HEK293 (cell line): ENCODE data around the gene HOXB7.

Experiments
- BCL11A ChIP-seq: fragments of 450-650 bp; formaldehyde crosslinking; IDR thresholded peaks from 2 replicates; pipeline ENCODE4 v1.5.1; 2016; ENCODE audit warnings: low read depth, missing biosample characterization, missing genetic modification characterization
- FEZF1 ChIP-seq: fragments of 450-650 bp; formaldehyde crosslinking; IDR thresholded peaks from 2 replicates; pipeline ENCODE4 v1.5.1; 2016; ENCODE audit warnings: missing biosample characterization, missing genetic modification characterization
- GLIS1 ChIP-seq: fragments of 450-650 bp; formaldehyde crosslinking; IDR thresholded peaks from 2 replicates; pipeline ENCODE4 v1.5.1; 2016; ENCODE audit warnings: missing biosample characterization, missing genetic modification characterization
- GLIS2 ChIP-seq: fragments of 450-650 bp; formaldehyde crosslinking; IDR thresholded peaks from 2 replicates; pipeline ENCODE4 v1.5.1; 2016; ENCODE audit warnings: missing biosample characterization, missing genetic modification characterization
- HOXD13 ChIP-seq: sonication (generic); formaldehyde crosslinking; IDR thresholded peaks from 2 replicates; pipeline ENCODE4 v1.8.0; 2022; ENCODE audit warnings: missing genetic modification reagents, borderline replicate concordance
- KLF9 ChIP-seq: fragments of 450-650 bp; formaldehyde crosslinking; IDR thresholded peaks from 2 replicates; pipeline ENCODE4 v1.5.1; 2016; ENCODE audit warnings: missing biosample characterization, missing genetic modification characterization, low read depth
- SALL2 ChIP-seq: fragments of 450-650 bp; formaldehyde crosslinking; IDR thresholded peaks from 2 replicates; pipeline ENCODE4 v1.5.0; 2017; ENCODE audit warnings: missing biosample characterization, mild to moderate bottlenecking, missing genetic modification characterization, borderline replicate concordance
- SP3 ChIP-seq: fragments of 450-650 bp; formaldehyde crosslinking; IDR thresholded peaks from 2 replicates; pipeline ENCODE4 v1.5.1; 2016; ENCODE audit warnings: missing biosample characterization, missing genetic modification characterization
- ZBTB1 ChIP-seq: fragments of 450-650 bp; formaldehyde crosslinking; IDR thresholded peaks from 2 replicates; pipeline ENCODE4 v1.5.1; 2016; ENCODE audit warnings: missing biosample characterization, missing genetic modification characterization
- ZNF133 ChIP-seq: fragments of 450-650 bp; formaldehyde crosslinking; IDR thresholded peaks from 2 replicates; pipeline ENCODE4 v1.5.1; 2016; ENCODE audit warnings: missing biosample characterization, missing genetic modification characterization
- ZNF155 ChIP-seq: fragments of 450-650 bp; formaldehyde crosslinking; IDR thresholded peaks from 2 replicates; pipeline ENCODE4 v1.5.1; 2016; ENCODE audit warnings: missing biosample characterization, missing genetic modification characterization
- ZNF174 ChIP-seq: fragments of 450-650 bp; formaldehyde crosslinking; IDR thresholded peaks from 2 replicates; pipeline ENCODE4 v1.5.0; 2017; ENCODE audit warnings: missing biosample characterization, mild to moderate bottlenecking, missing genetic modification characterization
- ZNF175 ChIP-seq: fragments of 450-650 bp; formaldehyde crosslinking; IDR thresholded peaks from 2 replicates; pipeline ENCODE4 v1.5.1; 2016; ENCODE audit warnings: missing biosample characterization, missing genetic modification characterization
- ZNF214 ChIP-seq: fragments of 450-650 bp; formaldehyde crosslinking; IDR thresholded peaks from 2 replicates; pipeline ENCODE4 v1.5.1; 2017; ENCODE audit warnings: missing biosample characterization, mild to moderate bottlenecking, missing genetic modification characterization, borderline replicate concordance
- ZNF23 ChIP-seq: fragments of 450-650 bp; formaldehyde crosslinking; IDR thresholded peaks from 2 replicates; pipeline ENCODE4 v1.5.1; 2016; ENCODE audit warnings: missing biosample characterization, missing genetic modification characterization, borderline replicate concordance
- ZNF248 ChIP-seq: fragments of 450-650 bp; formaldehyde crosslinking; IDR thresholded peaks from 2 replicates; pipeline ENCODE4 v1.5.1; 2017; ENCODE audit warnings: missing biosample characterization, missing genetic modification characterization
- ZNF292 ChIP-seq: fragments of 450-650 bp; formaldehyde crosslinking; IDR thresholded peaks from 2 replicates; pipeline ENCODE4 v1.5.1; 2016; ENCODE audit warnings: low read depth, missing biosample characterization, missing genetic modification characterization, borderline replicate concordance
- ZNF335 ChIP-seq: fragments of 450-650 bp; formaldehyde crosslinking; conservative IDR thresholded peaks from 2 replicates; pipeline ENCODE4 v1.5.1; 2016; ENCODE audit warnings: missing biosample characterization, missing genetic modification characterization
- ZNF350 ChIP-seq: fragments of 450-650 bp; formaldehyde crosslinking; IDR thresholded peaks from 2 replicates; pipeline ENCODE4 v1.5.0; 2017; ENCODE audit warnings: missing biosample characterization, mild to moderate bottlenecking, missing genetic modification characterization
- ZNF416 ChIP-seq: fragments of 450-650 bp; formaldehyde crosslinking; IDR thresholded peaks from 2 replicates; pipeline ENCODE4 v1.5.1; 2016; ENCODE audit warnings: missing biosample characterization, missing genetic modification characterization
- TF ChIP-seq, protein P1 (sequence below): fragments of 450-650 bp; formaldehyde crosslinking; IDR thresholded peaks from 2 replicates; pipeline ENCODE4 v1.5.1; 2017; ENCODE audit warnings: missing biosample characterization, missing genetic modification characterization
- TF ChIP-seq, protein P2 (sequence below): fragments of 450-650 bp; formaldehyde crosslinking; IDR thresholded peaks from 2 replicates; pipeline ENCODE4 v1.5.1; 2016; ENCODE audit warnings: missing biosample characterization, missing genetic modification characterization
- TF ChIP-seq, protein P3 (sequence below): fragments of 450-650 bp; formaldehyde crosslinking; IDR thresholded peaks from 2 replicates; pipeline ENCODE4 v1.5.1; 2016; ENCODE audit warnings: missing biosample characterization, missing genetic modification characterization, borderline replicate concordance
- TF ChIP-seq, protein P4 (sequence below): fragments of 450-650 bp; formaldehyde crosslinking; IDR thresholded peaks from 2 replicates; pipeline ENCODE4 v1.5.1; 2016; ENCODE audit warnings: missing biosample characterization, missing genetic modification characterization

HOXB7 gene

DNA sequence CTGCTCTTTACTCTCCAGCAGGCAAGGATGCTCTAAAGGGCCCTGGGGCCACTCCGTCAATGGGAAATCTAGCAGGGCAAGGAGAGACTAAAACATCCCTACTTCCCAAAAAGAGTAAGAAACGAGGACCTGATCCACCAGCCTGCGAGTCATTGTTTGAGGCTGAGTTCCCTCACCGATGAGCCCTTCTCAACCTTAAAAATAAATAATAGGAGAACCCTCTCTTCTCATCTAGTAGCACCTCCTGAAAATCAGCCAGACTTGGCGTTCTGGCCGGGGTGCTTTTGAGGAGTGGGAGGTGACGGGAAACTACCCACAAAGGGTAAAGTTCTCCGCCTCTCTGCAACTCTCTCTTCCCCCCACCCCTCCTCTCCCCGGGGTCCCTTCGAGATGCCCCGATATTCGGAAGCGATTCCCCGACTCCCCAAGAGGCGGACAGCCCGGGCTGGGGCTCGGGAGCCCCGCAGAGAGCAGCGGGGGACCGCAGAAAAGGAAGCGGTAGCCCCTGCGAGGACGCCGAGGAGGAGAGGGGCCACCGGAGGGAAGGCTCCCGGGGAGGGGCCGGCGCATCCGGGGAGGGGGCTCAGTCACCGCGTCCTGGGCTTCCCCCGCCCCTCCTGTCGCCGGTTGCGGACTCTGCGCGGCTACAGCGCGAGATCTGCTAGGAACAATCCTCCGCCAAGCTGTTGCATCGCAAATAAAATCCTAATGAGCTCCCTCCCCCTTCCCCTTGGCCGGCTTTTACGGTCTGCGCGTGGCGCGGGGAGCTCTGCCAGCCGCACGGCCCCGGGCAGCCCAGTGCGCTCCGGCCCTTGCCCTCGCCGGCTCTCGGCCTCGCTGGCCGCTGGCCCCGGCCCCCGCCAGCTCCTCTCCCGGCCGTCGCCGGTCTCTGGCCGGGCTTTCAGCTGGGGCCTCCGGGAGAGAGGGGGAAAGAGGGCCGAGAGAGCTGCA lies 14.0 kb upstream of the HOXB7 start (continued):
- TF ChIP-seq GLIS2 (tag by site-specific recombination) (peak; percentile 82), SP3 (tag by site-specific recombination) (peak; percentile 70), HOXD13 (CRISPR knock-in tag) (no peak), ZNF174 (no peak), GLIS1 (tag by site-specific recombination) (peak; percentile 61), SALL2 (no peak), FEZF1 (tag by site-specific recombination) (no peak; the same call in none of the 2 replicates), ZNF155 (no peak), ZNF335 (tag by site-specific recombination) (no peak; the same call in 1 of the 2 replicates), ZBTB1 (tag by site-specific recombination) (no peak), ZNF350 (tag by site-specific recombination) (no peak), ZNF175 (tag by site-specific recombination) (no peak), ZNF416 (tag by site-specific recombination) (no peak), ZNF248 (tag by site-specific recombination) (no peak), KLF9 (tag by site-specific recombination) (no peak), ZNF292 (tag by site-specific recombination) (no peak), ZNF23 (tag by site-specific recombination) (no peak), BCL11A (tag by site-specific recombination) (no peak), ZNF214 (tag by site-specific recombination) (no peak), ZNF133 (no peak)
- TF ChIP-seq, protein P1, sequence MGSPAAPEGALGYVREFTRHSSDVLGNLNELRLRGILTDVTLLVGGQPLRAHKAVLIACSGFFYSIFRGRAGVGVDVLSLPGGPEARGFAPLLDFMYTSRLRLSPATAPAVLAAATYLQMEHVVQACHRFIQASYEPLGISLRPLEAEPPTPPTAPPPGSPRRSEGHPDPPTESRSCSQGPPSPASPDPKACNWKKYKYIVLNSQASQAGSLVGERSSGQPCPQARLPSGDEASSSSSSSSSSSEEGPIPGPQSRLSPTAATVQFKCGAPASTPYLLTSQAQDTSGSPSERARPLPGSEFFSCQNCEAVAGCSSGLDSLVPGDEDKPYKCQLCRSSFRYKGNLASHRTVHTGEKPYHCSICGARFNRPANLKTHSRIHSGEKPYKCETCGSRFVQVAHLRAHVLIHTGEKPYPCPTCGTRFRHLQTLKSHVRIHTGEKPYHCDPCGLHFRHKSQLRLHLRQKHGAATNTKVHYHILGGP (tag by site-specific recombination): no peak
- TF ChIP-seq, protein P2, sequence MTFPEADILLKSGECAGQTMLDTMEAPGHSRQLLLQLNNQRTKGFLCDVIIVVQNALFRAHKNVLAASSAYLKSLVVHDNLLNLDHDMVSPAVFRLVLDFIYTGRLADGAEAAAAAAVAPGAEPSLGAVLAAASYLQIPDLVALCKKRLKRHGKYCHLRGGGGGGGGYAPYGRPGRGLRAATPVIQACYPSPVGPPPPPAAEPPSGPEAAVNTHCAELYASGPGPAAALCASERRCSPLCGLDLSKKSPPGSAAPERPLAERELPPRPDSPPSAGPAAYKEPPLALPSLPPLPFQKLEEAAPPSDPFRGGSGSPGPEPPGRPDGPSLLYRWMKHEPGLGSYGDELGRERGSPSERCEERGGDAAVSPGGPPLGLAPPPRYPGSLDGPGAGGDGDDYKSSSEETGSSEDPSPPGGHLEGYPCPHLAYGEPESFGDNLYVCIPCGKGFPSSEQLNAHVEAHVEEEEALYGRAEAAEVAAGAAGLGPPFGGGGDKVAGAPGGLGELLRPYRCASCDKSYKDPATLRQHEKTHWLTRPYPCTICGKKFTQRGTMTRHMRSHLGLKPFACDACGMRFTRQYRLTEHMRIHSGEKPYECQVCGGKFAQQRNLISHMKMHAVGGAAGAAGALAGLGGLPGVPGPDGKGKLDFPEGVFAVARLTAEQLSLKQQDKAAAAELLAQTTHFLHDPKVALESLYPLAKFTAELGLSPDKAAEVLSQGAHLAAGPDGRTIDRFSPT (tag by site-specific recombination): no peak
- TF ChIP-seq, protein P3, sequence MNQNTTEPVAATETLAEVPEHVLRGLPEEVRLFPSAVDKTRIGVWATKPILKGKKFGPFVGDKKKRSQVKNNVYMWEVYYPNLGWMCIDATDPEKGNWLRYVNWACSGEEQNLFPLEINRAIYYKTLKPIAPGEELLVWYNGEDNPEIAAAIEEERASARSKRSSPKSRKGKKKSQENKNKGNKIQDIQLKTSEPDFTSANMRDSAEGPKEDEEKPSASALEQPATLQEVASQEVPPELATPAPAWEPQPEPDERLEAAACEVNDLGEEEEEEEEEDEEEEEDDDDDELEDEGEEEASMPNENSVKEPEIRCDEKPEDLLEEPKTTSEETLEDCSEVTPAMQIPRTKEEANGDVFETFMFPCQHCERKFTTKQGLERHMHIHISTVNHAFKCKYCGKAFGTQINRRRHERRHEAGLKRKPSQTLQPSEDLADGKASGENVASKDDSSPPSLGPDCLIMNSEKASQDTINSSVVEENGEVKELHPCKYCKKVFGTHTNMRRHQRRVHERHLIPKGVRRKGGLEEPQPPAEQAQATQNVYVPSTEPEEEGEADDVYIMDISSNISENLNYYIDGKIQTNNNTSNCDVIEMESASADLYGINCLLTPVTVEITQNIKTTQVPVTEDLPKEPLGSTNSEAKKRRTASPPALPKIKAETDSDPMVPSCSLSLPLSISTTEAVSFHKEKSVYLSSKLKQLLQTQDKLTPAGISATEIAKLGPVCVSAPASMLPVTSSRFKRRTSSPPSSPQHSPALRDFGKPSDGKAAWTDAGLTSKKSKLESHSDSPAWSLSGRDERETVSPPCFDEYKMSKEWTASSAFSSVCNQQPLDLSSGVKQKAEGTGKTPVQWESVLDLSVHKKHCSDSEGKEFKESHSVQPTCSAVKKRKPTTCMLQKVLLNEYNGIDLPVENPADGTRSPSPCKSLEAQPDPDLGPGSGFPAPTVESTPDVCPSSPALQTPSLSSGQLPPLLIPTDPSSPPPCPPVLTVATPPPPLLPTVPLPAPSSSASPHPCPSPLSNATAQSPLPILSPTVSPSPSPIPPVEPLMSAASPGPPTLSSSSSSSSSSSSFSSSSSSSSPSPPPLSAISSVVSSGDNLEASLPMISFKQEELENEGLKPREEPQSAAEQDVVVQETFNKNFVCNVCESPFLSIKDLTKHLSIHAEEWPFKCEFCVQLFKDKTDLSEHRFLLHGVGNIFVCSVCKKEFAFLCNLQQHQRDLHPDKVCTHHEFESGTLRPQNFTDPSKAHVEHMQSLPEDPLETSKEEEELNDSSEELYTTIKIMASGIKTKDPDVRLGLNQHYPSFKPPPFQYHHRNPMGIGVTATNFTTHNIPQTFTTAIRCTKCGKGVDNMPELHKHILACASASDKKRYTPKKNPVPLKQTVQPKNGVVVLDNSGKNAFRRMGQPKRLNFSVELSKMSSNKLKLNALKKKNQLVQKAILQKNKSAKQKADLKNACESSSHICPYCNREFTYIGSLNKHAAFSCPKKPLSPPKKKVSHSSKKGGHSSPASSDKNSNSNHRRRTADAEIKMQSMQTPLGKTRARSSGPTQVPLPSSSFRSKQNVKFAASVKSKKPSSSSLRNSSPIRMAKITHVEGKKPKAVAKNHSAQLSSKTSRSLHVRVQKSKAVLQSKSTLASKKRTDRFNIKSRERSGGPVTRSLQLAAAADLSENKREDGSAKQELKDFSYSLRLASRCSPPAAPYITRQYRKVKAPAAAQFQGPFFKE (tag by site-specific recombination): no peak
- TF ChIP-seq, protein P4, sequence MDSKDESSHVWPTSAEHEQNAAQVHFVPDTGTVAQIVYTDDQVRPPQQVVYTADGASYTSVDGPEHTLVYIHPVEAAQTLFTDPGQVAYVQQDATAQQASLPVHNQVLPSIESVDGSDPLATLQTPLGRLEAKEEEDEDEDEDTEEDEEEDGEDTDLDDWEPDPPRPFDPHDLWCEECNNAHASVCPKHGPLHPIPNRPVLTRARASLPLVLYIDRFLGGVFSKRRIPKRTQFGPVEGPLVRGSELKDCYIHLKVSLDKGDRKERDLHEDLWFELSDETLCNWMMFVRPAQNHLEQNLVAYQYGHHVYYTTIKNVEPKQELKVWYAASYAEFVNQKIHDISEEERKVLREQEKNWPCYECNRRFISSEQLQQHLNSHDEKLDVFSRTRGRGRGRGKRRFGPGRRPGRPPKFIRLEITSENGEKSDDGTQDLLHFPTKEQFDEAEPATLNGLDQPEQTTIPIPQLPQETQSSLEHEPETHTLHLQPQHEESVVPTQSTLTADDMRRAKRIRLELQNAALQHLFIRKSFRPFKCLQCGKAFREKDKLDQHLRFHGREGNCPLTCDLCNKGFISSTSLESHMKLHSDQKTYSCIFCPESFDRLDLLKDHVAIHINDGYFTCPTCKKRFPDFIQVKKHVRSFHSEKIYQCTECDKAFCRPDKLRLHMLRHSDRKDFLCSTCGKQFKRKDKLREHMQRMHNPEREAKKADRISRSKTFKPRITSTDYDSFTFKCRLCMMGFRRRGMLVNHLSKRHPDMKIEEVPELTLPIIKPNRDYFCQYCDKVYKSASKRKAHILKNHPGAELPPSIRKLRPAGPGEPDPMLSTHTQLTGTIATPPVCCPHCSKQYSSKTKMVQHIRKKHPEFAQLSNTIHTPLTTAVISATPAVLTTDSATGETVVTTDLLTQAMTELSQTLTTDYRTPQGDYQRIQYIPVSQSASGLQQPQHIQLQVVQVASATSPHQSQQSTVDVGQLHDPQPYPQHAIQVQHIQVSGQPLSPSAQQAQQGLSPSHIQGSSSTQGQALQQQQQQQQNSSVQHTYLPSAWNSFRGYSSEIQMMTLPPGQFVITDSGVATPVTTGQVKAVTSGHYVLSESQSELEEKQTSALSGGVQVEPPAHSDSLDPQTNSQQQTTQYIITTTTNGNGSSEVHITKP (tag by site-specific recombination): peak; percentile 18; the same call in 1 of the 2 replicates
